Globus pallidus (tissue), 1 donor: ENCODE results near the gene CCSER1.
A peak's percentile ranks its signal among the peaks of the same experiment; 100 is the strongest.
"Not testable (repeated sequence)": the region's sequence is repeated elsewhere in the genome, so short reads cannot be mapped to it uniquely, and the experiment has no call there.

Source experiments
- DNase-seq: peaks from one replicate; pipeline ENCODE4 v3.0.0-alpha.2; 2015; ENCODE audit warnings: low spot score

CCSER1 gene

GRCh38 chr4:91064157-91064853 lies 937.1 kb downstream of the CCSER1 start:
- DNase-seq: peak; percentile 2

- no peak for DNase-seq
These were observed 937.9 kb downstream of the CCSER1 start for GRCh38 chr4:91065117-91065516.

- DNase-seq: no peak
These were observed 943.5 kb downstream of the CCSER1 start for GRCh38 chr4:91070736-91071135.

- DNase-seq: no peak
These were observed 949.0 kb downstream of the CCSER1 start for GRCh38 chr4:91076147-91076546.

GRCh38 chr4:91085961-91086360 lies 958.8 kb downstream of the CCSER1 start:
- no peak for DNase-seq

- DNase-seq: no peak
These were observed 960.5 kb downstream of the CCSER1 start for GRCh38 chr4:91087743-91088142.

- no peak for DNase-seq
These were observed 962.0 kb downstream of the CCSER1 start for GRCh38 chr4:91089178-91089577.

GRCh38 chr4:91092398-91092980 lies 965.3 kb downstream of the CCSER1 start:
- no peak for DNase-seq

- not testable (repeated sequence) for DNase-seq
These were observed 967.0 kb downstream of the CCSER1 start for GRCh38 chr4:91094220-91094619.

GRCh38 chr4:91099666-91100065 lies 972.5 kb downstream of the CCSER1 start:
- no peak for DNase-seq

- no peak for DNase-seq
These were observed 981.6 kb downstream of the CCSER1 start for GRCh38 chr4:91108751-91109150.

- DNase-seq: no peak
These were observed 984.4 kb downstream of the CCSER1 start for GRCh38 chr4:91111556-91111955.

GRCh38 chr4:91113130-91113706 lies 986.0 kb downstream of the CCSER1 start:
- peak; percentile 18 for DNase-seq

- no peak for DNase-seq
These were observed 987.2 kb downstream of the CCSER1 start for GRCh38 chr4:91114386-91114785.

GRCh38 chr4:91116861-91117260 lies 989.7 kb downstream of the CCSER1 start:
- no peak for DNase-seq

- no peak for DNase-seq
These were observed 991.4 kb downstream of the CCSER1 start for GRCh38 chr4:91118597-91118996.

GRCh38 chr4:91123742-91124141 lies 996.5 kb downstream of the CCSER1 start:
- no peak for DNase-seq

- DNase-seq: no peak
These were observed 1000.0 kb downstream of the CCSER1 start for GRCh38 chr4:91127192-91127591.

GRCh38 chr4:91127831-91128230 lies 1000.6 kb downstream of the CCSER1 start:
- no peak for DNase-seq

GRCh38 chr4:91128519-91128918 lies 1001.3 kb downstream of the CCSER1 start:
- no peak for DNase-seq

GRCh38 chr4:91147067-91147466 lies 1019.9 kb downstream of the CCSER1 start:
- DNase-seq: no peak

GRCh38 chr4:91154041-91154440 lies 1026.8 kb downstream of the CCSER1 start:
- not testable (repeated sequence) for DNase-seq

GRCh38 chr4:91167864-91168653 lies 1040.9 kb downstream of the CCSER1 start:
- DNase-seq: not testable (repeated sequence)
